Raji (cell line): ENCODE measurements around the gene DOK3.

ENCODE experiments used
- POLR2A ChIP-seq: IDR thresholded peaks from 2 replicates; pipeline ENCODE4 v1.6.1; 2011; ENCODE audit warnings: low read depth, low read length, control low read depth; ENCODE audit not compliant: insufficient read depth

The DOK3 gene

DNA sequence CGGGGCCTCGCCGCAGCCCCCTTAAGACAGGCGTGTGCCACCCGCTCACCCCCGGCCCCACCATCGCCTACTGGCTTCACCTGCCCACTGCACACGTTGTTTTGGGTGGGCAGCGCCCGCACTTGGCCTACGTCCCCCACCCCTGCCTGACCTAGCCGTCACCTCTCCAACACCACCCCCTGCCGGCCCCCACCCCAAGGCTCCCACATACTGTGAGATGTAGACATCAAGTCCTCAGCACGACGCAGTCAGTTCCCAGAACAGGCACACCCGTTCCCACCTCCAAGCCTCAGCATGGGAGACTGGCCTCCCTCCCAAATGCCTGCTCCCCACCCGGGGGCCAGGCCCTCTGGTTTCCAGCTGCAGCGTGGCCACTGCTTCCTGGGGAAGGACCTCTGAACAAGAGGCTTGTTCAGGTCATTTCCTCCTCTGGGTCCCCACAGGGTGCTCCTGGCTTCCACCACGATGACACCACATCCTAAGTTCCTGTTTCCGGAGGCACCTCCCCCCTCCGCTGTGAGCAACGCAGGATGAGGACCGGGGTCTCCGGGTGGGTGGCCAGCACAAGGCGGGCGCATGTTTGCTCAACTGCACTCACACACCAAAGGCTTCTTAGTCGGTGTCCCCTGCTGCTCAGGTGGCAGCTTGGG, 47.5 kb downstream of the DOK3 start:
- TF ChIP-seq POLR2A, result no peak

DNA sequence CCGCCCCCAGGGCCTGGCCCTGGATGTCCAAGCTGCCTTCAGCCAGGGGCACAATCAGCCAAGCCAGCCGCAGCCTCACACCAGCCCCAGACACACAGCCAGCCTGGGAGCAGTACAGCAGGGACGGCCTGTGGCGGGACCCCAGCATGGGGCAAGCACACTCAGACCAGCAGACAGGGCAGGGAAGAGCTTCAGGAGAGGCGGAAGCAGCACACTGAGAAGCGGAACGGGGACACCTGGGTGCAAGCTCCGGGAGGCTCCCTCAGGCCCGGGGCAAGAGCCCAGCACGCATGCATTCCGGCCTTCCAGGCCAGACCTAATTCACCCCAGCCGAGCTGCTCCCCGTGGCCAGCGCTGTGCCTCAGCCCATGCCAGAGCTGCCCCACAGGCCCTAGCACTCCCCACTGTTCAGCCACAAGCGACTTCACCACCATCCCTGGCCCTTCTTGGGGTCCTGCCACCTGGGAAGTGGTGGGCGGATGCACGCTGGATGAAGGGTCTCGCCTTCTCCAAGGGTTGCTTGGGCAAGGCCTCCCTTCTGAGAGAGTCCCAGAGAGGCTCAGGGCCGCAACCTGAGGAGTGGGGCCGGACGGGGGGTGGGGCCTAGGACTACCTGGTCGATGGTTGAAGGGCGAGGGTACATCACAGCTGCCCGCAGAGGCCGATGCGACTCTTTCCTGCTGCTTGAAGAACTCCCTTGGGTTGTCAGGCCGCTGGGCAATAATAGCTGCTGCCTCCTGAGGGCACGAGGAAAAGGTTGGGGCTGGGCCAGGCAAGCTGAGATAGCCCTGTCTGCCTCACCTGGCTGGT, 49.6 kb downstream of the DOK3 start:
- no peak for TF ChIP-seq POLR2A

DNA sequence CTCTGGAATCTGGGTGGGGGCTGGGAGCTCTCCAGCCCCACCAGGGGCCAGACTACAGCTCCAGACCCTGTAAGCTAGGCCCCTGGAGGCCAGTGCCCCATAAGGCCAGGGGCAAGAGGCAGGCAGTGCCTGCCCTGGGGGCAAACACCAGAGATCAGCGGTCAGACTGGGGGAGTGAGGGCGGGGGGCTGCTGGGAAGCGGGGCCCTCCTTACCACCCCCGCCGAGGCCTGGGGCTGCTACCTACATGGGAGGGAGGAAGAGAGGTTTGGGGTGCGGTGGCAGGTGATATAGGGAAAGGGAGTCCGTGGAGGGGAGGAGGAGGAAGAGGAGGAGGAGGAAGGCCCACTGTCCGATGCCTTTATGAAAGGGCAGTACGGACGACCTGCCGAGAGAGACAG, 50.3 kb downstream of the DOK3 start:
- TF ChIP-seq POLR2A, result no peak

DNA sequence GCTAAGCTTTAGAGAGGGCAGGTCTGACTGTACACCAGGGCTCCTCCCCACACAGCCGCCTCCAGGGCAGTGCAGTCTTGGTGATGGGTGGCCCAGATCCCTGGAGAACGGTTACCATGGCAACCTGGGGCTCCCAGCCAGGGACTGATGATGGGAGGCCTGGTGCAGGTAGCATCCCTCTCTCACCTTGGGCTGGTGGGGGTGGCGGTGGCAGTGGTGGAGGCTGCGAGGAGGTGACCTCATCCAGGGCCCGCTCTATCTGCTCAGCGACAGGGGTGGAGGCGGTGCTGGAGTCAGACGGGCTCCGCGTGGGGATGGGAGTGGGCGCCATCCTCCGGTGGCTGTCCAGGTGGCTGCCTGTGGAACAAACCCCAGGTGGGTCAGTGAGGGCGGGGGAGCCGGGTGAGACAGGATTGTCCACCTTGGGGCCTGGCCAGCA, 50.7 kb downstream of the DOK3 start:
- no peak for TF ChIP-seq POLR2A

DNA sequence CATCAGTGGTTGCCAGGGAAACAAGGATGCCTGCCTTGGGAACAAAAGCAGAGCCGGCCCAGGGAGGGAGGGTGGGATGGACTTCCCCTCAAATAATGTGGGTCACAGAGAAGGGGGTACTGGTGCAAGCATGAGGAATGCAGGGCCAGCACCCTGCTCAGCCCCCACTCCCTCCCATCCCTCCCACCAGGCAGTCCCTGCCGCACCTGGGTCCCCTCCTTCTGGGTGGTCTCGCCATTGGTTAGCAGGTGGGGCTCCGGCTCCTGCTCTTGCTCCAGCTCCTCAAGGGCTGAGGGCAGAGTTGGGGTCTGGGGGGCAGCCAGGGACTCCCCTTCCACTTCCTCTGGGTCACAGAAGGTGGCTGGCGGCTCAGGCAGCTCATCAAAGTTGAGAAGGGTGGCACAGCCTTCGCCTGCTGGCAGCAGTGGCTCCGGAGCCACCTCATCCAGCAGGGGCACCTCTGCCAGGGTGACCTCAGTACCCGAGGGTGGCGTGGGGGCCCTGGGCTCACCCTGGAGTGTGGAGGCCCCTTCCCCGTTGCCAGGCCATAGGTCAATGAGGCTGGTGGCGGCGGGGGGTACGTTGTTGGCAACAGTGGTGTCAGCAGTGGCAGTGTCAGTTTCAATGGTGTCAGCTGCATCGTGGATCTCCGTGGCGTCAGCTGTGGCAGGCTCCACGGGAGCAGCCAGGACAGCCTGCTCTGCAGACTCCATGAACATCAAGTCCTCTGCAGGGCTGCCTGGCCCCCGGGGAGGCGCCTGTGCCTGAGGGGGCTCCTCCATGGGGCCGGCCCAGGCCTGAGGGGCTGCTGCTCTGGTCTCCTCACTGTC, 51.6 kb downstream of the DOK3 start:
- TF ChIP-seq POLR2A, result no peak

DNA sequence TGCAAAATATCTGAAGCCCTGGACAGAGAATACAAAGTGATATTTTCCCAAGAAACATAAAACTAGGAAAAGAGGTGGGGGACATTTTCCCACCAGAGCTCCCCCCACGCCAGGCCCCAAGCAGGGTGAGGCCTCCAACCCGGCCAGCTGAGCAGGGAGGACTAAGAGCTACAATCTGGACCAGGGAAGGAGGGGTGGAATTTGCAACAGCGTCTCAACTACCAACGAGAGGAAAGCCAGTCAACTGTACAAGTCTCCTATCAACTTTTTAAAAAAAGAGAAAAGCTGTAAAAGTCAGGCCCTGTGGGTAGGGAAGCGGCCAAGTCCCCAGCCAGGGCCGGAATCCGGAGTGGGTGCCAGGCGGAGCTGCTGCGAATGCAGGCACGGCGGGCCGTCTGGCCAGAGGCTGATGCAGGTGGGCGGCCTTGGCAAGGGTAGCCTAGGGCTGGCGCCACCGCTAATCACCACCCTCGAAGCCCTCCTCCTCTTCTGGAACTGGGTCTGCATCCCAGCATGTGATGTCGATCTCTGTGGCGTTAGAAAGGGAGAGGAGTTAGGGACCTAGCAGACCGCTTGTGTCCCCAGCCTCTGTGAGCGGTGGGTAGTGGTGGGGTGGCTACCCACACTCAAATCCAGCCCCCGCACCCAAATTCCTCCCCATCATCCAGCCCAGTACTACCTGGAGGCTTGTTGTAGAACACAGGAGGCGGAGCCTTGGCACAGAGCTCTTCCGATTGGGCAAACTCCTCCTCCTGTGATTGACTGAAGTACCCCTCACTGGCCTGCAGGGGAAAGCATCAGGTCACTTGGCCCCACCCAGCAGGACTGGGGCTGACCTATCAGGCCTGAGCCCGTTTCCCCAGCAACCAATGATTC, 52.4 kb downstream of the DOK3 start:
- TF ChIP-seq POLR2A, result peak; percentile 29; the same call in 1 of the 2 replicates

DNA sequence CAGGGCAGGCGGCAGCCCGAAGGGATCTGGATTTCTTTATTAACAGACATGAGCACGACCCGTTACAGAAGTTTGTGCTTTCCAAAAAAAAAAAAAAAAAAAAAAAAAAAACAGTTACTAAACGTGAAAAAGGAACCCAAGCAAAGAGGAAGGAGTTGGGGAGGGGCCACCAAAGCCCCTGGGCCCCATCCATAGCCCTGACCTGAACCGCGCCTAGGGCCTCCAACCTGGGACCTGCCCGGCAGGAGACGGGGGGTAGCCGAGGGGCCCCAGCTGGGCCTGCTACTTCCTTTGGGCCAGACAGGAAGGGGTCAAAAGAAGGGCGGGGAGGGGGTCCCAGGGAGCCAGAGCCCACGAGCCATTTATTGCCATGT, 53.0 kb downstream of the DOK3 start:
- no peak for TF ChIP-seq POLR2A

DNA sequence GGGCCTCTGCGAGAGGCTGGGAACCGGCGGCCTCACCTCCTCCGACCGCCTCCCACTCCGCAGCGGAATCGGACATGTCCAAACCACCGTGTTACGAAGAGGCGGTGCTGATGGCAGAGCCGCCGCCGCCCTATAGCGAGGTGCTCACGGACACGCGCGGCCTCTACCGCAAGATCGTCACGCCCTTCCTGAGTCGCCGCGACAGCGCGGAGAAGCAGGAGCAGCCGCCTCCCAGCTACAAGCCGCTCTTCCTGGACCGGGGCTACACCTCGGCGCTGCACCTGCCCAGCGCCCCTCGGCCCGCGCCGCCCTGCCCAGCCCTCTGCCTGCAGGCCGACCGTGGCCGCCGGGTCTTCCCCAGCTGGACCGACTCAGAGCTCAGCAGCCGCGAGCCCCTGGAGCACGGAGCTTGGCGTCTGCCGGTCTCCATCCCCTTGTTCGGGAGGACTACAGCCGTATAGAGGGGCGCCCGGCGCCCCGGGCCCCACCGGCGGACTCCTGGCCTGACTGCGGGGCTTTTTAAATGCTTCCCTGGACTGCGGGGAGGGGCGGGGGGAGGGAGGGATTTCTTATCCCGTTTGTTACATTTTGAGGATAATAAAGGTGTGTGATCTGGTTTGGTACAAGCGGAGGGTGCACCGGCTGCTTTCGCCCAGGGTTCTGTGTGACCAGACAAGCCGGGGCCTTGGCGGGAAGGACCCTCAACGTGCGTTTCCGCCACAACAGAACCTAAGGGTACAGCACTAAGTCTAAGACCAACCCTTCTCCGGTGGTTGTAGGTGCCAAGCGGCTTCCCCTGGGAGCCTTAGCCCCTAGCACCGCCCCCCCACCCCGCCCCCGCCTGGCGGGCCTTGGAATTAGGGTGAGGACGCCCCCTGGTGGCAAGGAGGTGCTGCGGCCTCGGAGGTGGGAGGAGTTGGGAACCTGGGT, 53.7 kb downstream of the DOK3 start:
- TF ChIP-seq POLR2A, result peak; percentile 91

DNA sequence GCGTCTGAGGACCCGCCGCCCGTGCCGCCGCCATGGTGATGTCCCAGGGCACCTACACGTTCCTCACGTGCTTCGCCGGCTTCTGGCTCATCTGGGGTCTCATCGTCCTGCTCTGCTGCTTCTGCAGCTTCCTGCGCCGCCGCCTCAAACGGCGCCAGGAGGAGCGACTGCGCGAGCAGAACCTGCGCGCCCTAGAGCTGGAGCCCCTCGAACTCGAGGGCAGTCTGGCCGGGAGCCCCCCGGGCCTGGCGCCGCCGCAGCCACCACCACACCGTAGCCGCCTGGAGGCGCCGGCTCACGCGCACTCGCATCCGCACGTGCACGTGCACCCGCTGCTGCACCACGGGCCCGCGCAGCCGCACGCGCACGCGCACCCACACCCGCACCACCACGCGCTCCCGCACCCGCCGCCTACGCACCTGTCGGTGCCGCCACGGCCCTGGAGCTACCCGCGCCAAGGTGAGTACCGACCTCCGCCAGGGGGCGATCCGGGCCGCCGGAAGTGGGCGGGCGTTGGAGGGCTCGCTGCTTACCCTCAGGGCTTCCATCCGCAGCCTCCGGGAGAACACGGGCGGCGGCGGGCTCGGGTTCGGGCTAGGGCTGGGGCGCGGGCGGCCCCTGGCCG, 54.5 kb downstream of the DOK3 start:
- peak; percentile 81 for TF ChIP-seq POLR2A

DNA sequence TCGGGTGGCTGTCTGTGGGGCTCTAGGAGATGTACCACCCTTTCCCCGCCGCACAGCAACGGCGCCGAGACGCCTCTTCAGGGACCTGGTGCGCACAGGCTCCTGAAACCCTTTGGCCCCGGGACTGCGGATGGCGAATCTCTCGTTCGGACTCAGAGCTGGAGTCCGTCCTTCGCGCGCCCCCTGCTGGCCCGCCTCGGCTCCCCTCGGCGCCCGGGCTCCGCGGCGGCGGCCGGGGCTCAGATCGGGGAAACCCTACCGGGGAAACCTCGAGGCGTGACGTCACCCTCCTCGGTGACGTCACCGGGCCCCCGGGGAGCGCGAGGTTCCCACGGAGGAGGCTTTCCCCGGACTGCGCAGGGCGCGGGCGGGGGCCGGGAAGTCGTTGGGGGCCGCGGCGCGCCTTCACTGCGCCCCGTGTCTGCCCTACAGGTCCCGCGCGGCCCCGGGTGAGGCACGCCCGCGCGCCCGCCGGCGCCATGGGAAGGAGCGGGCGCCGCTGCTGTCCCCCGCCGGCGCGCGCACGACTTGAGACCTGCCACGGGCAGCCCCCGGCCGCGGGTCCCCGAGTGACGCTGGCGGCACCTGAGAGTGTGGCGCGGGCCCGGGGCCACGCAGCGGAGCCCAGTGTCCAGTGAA, 55.1 kb downstream of the DOK3 start:
- no peak for TF ChIP-seq POLR2A

DNA sequence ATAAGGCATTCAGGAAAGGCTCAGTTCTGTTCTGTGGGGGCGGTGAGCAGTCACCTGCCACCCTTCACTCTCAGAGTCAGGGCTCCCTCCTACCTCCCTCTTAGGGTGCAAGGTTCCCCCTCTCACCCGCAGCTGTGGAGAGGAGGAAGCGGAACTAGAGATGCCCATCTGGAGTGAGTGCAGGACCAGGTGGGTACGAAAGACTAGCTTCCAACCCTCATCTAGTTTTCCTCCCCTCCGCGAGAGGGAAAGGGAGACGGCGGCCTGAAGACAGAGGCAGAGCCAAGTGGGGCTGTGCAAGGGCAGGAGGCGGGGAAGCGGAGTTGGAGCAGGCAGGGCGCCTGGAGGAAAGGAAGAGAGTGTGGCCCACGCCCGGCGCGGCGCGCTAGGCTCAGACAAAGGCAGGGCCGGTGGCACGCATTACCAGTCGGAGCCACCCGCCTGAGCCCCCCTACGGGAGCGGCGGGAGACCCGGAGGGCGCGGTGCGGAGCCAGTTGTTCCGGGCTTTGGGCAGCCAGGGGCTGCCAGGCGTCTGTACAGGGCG, 55.7 kb downstream of the DOK3 start:
- no peak for TF ChIP-seq POLR2A
